ENCODE results near the gene IFRD1. TPM values are rescaled to one million over a fixed set of nuclear protein-coding genes. Genes with fewer than 3 reads are reported as not detected.
"Not testable (repeated sequence)": the region's sequence is repeated elsewhere in the genome, so short reads cannot be mapped to it uniquely, and the experiment has no call there.

The IFRD1 gene
- total RNA-seq, 2 experiments from 2014 or later = 53.5 to 55.1 TPM

DNA sequence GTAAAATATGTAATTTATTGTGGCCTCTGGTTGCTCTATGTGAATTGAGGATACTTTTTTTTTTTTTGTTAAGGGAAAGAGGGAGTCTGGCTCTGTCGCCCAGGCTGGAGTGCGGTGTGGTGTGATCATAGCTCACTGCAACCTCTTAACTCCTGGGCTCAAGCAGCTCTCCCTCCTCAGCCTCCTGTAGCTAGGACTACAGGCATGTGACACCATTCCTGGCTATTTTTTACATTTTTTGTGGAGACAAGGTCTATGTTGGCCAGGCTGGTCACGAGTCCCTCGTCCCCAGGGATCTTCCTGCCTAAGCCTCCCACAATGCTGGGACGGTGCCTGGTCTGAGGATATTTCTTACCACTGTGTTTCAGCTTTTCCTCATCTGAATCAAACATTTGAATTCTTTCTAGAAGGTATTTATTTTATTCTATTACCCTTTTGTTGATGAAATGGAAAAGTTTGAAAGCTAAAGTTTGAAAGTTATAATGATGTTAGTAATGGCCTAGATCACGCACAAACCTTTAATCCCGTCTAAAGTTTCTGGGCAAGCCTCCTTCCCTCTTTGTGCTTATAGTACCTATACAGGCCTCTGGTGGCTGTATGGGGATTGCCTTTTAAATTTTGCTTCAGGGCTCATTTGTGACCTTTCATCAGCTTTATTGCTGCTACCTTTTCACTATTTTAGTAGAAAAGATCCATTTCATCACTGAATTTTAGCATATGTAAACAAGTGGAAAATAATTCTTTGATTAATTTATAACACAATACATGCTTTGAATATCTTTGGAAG is 2.0 kb downstream of the IFRD1 start:
- Mint-ChIP-seq H3K9me3 (no peaks in the 10 kb centered on the region), H3K4me1 (peaks cover 42% of the 10 kb centered on the region), H3K4me3 (peak overlapping the region; percentile 97), H3K27me3 (no peaks in the 10 kb centered on the region), H3K27ac (peak overlapping the region; percentile 99), H3K36me3 (peaks cover 16% of the 10 kb centered on the region)
- DNase-seq = no peak

- DNase-seq = no peak
- Mint-ChIP-seq H3K27ac (no peak overlapping the region), H3K9me3 (no peaks in the 10 kb centered on the region), H3K36me3 (peaks cover 18% of the 10 kb centered on the region), H3K4me3 (peak overlapping the region; percentile 43), H3K4me1 (peaks cover 39% of the 10 kb centered on the region), H3K27me3 (no peaks in the 10 kb centered on the region)
These were observed 3.4 kb downstream of the IFRD1 start for GRCh38 chr7:112453505-112454171.

DNA sequence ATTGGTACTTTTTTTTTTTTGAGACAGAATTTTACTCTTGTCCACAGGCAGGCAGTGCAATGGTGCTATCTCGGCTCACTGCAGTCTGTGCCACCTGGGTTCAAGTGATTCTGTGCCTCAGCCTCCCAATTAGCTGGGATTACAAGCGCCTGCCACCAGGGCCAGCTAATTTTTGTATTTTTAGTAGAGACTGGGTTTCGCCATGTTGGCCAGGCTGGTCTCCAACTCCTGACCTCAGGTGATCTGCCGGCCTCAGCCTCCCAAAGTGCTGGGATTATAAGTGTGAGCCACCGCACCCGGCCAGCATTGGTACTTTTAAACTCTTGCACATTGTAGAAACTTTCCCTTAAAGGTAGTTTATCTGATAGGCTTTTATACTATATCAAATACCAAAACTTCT is 3.9 kb downstream of the IFRD1 start:
- DNase-seq, H3K27me3 Mint-ChIP-seq, H3K9me3 Mint-ChIP-seq, H3K4me3 Mint-ChIP-seq, H3K27ac Mint-ChIP-seq: not testable (repeated sequence)
- Mint-ChIP-seq H3K36me3 (peaks cover 22% of the 10 kb centered on the region), H3K4me1 (peaks cover 35% of the 10 kb centered on the region)

GRCh38 chr7:112459645-112460044 is 9.4 kb downstream of the IFRD1 start:
- H3K4me3 Mint-ChIP-seq = no peak overlapping the region
- H3K9me3 Mint-ChIP-seq = no peaks in the 10 kb centered on the region
- no peaks in the 10 kb centered on the region for H3K27me3 Mint-ChIP-seq
- peaks cover 35% of the 10 kb centered on the region for H3K36me3 Mint-ChIP-seq
- no peak for DNase-seq
- no peak overlapping the region for H3K27ac Mint-ChIP-seq
- peaks cover 12% of the 10 kb centered on the region for H3K4me1 Mint-ChIP-seq

DNA sequence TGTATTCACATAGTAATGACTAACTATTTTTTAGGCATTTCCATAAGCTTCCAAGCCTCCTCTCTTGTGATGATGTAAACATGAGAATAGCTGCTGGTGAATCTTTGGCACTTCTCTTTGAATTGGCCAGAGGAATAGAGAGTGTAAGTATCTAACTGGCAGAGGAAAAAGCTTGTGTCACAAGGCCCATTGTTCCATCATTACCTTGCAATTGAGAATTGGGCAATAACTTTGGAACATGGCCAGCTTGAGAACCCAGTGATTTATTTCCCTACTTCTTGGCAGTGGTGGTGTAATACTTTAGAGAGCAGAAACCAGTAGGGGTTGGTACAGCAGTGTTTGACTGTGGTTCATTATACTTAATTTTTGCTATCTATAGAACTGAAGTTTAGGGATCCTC is 12.0 kb downstream of the IFRD1 start:
- H3K27ac Mint-ChIP-seq = no peak overlapping the region
- H3K27me3 Mint-ChIP-seq = no peaks in the 10 kb centered on the region
- H3K4me3 Mint-ChIP-seq = no peak overlapping the region
- DNase-seq = no peak
- H3K36me3 Mint-ChIP-seq = peaks cover 39% of the 10 kb centered on the region
- H3K4me1 Mint-ChIP-seq = peaks cover 11% of the 10 kb centered on the region
- no peaks in the 10 kb centered on the region for H3K9me3 Mint-ChIP-seq

GRCh38 chr7:112467867-112468266 is 17.6 kb downstream of the IFRD1 start:
- Mint-ChIP-seq H3K4me3 (no peak overlapping the region), H3K27ac (no peak overlapping the region), H3K9me3 (no peaks in the 10 kb centered on the region), H3K4me1 (peaks cover 6% of the 10 kb centered on the region), H3K27me3 (no peaks in the 10 kb centered on the region), H3K36me3 (peaks cover 48% of the 10 kb centered on the region)
- DNase-seq = no peak

- H3K36me3 Mint-ChIP-seq = peaks cover 49% of the 10 kb centered on the region
- H3K4me3 Mint-ChIP-seq = no peak overlapping the region
These were observed 19.9 kb downstream of the IFRD1 start for GRCh38 chr7:112470194-112470593.

GRCh38 chr7:112476390-112477052 is 26.3 kb downstream of the IFRD1 start:
- H3K4me3 Mint-ChIP-seq = no peak overlapping the region
- DNase-seq = no peak
- H3K4me1 Mint-ChIP-seq = no peaks in the 10 kb centered on the region
- H3K27me3 Mint-ChIP-seq = no peaks in the 10 kb centered on the region
- H3K27ac Mint-ChIP-seq = no peak overlapping the region
- peaks cover 31% of the 10 kb centered on the region for H3K36me3 Mint-ChIP-seq
- H3K9me3 Mint-ChIP-seq = no peaks in the 10 kb centered on the region

More at GRCh38 chr7:112470194-112470593, 19.9 kb downstream of the IFRD1 start:
- no peaks in the 10 kb centered on the region for H3K9me3 Mint-ChIP-seq
- no peak for DNase-seq
- no peaks in the 10 kb centered on the region for H3K27me3 Mint-ChIP-seq
- H3K27ac Mint-ChIP-seq = no peak overlapping the region
- H3K4me1 Mint-ChIP-seq = no peaks in the 10 kb centered on the region

- peaks cover 8% of the 10 kb centered on the region for H3K4me1 Mint-ChIP-seq
- no peak overlapping the region for H3K27ac Mint-ChIP-seq
- H3K4me3 Mint-ChIP-seq = no peak overlapping the region
- peaks cover 12% of the 10 kb centered on the region for H3K36me3 Mint-ChIP-seq
- H3K9me3 Mint-ChIP-seq = no peaks in the 10 kb centered on the region
- DNase-seq = no peak
- H3K27me3 Mint-ChIP-seq = no peaks in the 10 kb centered on the region
These were observed 31.0 kb downstream of the IFRD1 start for GRCh38 chr7:112481121-112481736.

DNA sequence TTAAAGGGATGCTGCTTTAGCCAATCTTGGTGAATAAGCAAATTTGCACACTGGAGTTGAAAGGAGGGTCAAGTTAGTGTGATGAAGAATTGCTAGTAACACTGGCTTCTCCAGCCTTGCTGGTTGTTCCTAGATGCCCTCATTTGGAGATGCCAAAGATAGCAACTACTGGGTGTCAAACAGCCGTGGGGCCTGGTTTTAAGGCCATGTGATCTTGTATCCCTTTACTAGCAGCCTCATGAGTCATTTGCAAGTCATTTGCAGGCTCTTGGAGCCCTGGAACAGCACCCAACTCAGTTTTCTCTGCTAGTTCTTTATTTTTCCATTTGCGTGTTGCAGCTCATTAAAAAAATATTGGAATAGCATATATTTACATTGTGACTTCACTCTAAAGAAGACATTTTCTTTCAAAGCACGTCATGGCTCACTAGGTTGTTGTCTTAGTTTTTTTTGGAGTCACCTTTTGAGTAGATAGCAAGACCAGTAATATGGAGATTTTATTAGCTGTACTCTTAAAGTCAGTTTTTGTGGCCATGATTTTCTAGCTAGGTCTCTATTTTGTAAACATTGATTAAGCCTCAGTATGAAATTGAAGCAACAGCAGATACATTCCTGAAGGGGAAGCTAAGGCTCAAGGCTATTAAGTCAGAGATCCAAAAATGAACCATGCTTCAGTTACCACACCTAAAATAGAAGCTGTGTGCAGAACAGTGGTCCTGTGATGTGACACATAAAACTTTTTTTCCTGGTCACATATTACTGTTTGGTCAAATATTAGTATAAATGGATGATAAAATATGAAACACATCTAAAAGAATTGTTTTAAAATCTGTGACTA is 31.8 kb downstream of the IFRD1 start:
- Mint-ChIP-seq H3K9me3 (no peaks in the 10 kb centered on the region), H3K4me3 (no peak overlapping the region), H3K27ac (no peak overlapping the region), H3K36me3 (peaks cover 12% of the 10 kb centered on the region), H3K4me1 (peaks cover 8% of the 10 kb centered on the region), H3K27me3 (no peaks in the 10 kb centered on the region)
- DNase-seq = no peak

DNA sequence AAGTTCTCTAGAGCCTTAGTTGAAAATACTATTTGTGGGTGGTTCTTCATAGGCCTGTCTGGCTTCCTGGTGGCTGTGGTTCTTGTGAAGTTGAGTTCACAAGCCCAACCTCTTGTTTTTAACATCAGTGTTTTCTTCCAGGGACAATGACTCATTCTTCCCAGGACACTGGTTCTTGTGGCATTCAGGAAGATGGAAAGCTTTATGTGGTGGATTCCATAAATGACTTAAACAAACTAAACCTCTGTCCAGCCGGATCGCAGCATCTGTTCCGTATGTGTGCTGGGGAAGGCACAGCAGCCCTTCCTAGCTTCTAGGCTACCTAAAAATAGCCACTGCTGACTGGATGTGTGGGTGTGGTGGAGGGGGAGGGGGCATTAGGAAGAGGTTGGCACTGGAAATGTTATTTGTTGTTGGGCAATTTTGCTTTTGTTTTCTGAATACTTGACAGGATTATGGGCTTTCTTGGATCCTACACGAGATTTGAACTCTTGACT is 34.5 kb downstream of the IFRD1 start:
- H3K36me3 Mint-ChIP-seq = peaks cover 2% of the 10 kb centered on the region
- no peak overlapping the region for H3K27ac Mint-ChIP-seq
- H3K4me1 Mint-ChIP-seq = peaks cover 8% of the 10 kb centered on the region
- H3K9me3 Mint-ChIP-seq = no peaks in the 10 kb centered on the region
- H3K27me3 Mint-ChIP-seq = no peaks in the 10 kb centered on the region
- H3K4me3 Mint-ChIP-seq = no peak overlapping the region
- DNase-seq = no peak

DNA sequence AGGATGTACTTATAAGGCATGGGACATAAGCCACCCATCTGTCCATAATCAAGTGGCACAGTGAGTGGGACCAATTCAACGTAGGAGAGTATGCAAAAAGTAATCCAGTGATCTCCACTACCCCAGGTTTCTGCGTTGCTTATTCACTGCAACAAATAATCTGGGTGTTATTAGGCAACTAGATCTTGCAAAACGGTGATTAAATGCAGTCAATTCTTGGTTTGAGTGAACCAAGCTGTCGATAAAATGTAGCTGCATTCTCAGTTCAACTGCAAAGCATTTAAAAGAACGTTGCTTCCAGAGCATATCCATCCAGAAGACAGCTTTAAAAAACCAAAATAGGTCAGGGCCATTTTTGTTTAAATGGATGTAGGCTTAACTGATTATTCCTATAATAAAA is 35.5 kb downstream of the IFRD1 start:
- Mint-ChIP-seq H3K36me3 (peaks cover 2% of the 10 kb centered on the region), H3K4me3 (no peak overlapping the region), H3K27me3 (no peaks in the 10 kb centered on the region), H3K4me1 (peaks cover 8% of the 10 kb centered on the region), H3K9me3 (no peaks in the 10 kb centered on the region), H3K27ac (no peak overlapping the region)
- DNase-seq = no peak

DNA sequence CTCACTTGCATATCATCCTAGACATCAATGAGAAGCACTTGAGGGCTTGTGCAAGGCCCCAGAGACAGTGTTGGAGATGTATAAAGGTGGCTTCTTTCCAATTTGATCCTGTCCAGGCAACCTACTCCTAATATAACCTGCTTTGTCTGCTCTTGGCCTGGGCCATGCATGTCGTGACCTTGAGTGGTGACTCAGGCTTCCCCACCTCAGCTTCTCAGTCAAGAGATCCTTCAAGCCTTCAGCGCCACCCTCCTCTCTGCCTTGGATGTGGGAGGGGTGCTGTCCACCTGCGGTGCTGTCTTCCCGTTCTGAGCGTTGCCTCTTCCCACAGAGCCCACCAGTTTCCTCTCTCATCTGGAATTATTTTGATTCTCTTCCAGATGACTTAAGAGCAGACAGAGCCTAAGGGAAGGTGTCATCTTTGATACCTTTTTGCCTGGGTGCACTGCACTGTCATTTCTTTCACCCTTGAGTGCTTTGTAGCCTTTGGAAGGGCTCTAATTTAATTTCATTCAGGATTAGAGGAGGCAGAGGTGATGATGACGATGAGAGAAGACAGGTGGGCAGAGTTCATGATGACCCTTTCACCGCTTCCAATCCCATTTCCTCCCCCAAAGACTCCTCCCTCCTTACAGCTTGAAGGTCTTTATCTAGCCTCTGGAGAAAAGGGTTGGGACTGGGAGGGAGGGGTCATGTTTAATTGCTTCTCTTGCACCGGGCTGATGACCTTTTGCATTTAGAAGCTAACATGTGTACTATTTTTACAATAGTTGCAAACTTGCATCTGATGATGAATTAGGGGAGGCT is 37.4 kb downstream of the IFRD1 start:
- Mint-ChIP-seq H3K27me3 (no peaks in the 10 kb centered on the region), H3K9me3 (no peaks in the 10 kb centered on the region), H3K4me1 (peaks cover 8% of the 10 kb centered on the region), H3K36me3 (peaks cover 2% of the 10 kb centered on the region), H3K4me3 (no peak overlapping the region), H3K27ac (no peak overlapping the region)
- no peak for DNase-seq

- DNase-seq = no peak
- Mint-ChIP-seq H3K27me3 (no peaks in the 10 kb centered on the region), H3K4me3 (no peak overlapping the region), H3K9me3 (no peaks in the 10 kb centered on the region), H3K27ac (no peak overlapping the region), H3K4me1 (peaks cover 8% of the 10 kb centered on the region), H3K36me3 (peaks cover 2% of the 10 kb centered on the region)
These were observed 37.9 kb downstream of the IFRD1 start for GRCh38 chr7:112488264-112488552.
